Esophagus muscularis mucosa (tissue), 4 donors: ENCODE measurements around the gene UGDH. TPM values are rescaled to one million over a fixed set of nuclear protein-coding genes. Genes with fewer than 3 reads are reported as not detected.
A peak's percentile ranks its signal among the peaks of the same experiment; 100 is the strongest.

Experiments used
- DNase-seq: peaks from one replicate; pipeline ENCODE4 v3.0.0-alpha.2; 2017; ENCODE audit errors: extremely low spot score
- H3K27ac ChIP-seq, 4 donors: fragments of 200-600 bp; sonication (generic); replicated peaks in 1 of 4; 1 replicate in 3 of 4; 2 replicates in 1 of 4; pipeline ENCODE4 v1.5.1; 2016 to 2019; ENCODE audit warnings: mild to moderate bottlenecking in 1 of 4
- H3K27me3 ChIP-seq, 4 donors: fragments of 200-600 bp; sonication (generic); one replicate each; pipeline versions ENCODE4 v1.5.1 to v1.6.0; 2016 to 2019
- H3K36me3 ChIP-seq, 4 donors: fragments of 200-600 bp; sonication (generic); one replicate each; pipeline ENCODE4 v1.5.1; 2016 to 2019
- H3K4me1 ChIP-seq, 4 donors: fragments of 200-600 bp; sonication (generic); one replicate each; pipeline ENCODE4 v1.5.1; 2016 to 2019
- H3K4me3 ChIP-seq, 4 donors: fragments of 200-600 bp; sonication (generic); 1 replicate in 2 of 4; 2 replicates in 2 of 4; pipeline ENCODE4 v1.5.1; 2016 to 2019; ENCODE audit warnings: mild to moderate bottlenecking in 4 of 4, moderate library complexity in 1 of 4
- H3K9me3 ChIP-seq, 4 donors: fragments of 200-600 bp; sonication (generic); 1 replicate in 3 of 4; 2 replicates in 1 of 4; pipeline ENCODE4 v1.5.1; 2016 to 2019
- EP300 ChIP-seq: sonication (generic); formaldehyde crosslinking; IDR thresholded peaks from one replicate; pipeline ENCODE4 v1.6.1; 2017; ENCODE audit warnings: antibody characterized with exemption
- POLR2A ChIP-seq: fragments of 450-650 bp; IDR thresholded peaks from one replicate; pipeline ENCODE4 v1.6.1; 2017; ENCODE audit warnings: antibody characterized with exemption, moderate library complexity, mild to moderate bottlenecking, low read depth
- POLR2AphosphoS5 ChIP-seq, 2 donors: sonication (generic); formaldehyde crosslinking; IDR thresholded peaks; one replicate each; pipeline ENCODE4 v1.6.1; 2017; ENCODE audit warnings: antibody characterized with exemption in 2 of 2
- WGBS: methylation state at CpG from one replicate; pipeline ENCODE4 v1.1.5; 2018; 5-methylcytosine and 5-hydroxymethylcytosine counted together
- intact Hi-C: fragments of 100-400 bp; cut with DNase I; formaldehyde crosslinking; loops from one replicate; pipeline ENCODE4 v1.15.1; 2023
- total RNA-seq, 4 donors: library from RNA; depleted of rRNA; stranded (reverse); fragments of >200 nt; gene quantifications; one replicate each; pipeline versions ENCODE4 v1.1.0 to v1.2.1, GENCODE V29; 2016
- TF ChIP-seq, protein P1 (sequence below), 3 experiments: fragments of 200-600 bp in 2 of 3; fragments of 450-650 bp in 1 of 3; sonication (generic) in 2 of 3; IDR thresholded peaks; one replicate each; pipeline ENCODE4 v1.5.1; 2017 to 2019; ENCODE audit warnings: antibody characterized with exemption in 3 of 3, mild to moderate bottlenecking in 2 of 3, moderate library complexity in 1 of 3

Gene UGDH
- total RNA-seq, 4 donors from 2014 or later = 36.4 to 180 (median 42.1) TPM

GRCh38 chr4:39530682-39531081 lies 3.4 kb upstream of the UGDH start:
- Histone ChIP-seq H3K9me3 (no peaks in the 10 kb centered on the region), H3K27me3 (no peaks in the 10 kb centered on the region), H3K27ac (no peak overlapping the region), H3K4me1 (peaks cover 19 to 25% (median 23%) of the 10 kb centered on the region in 4 donors), H3K4me3 (no peak overlapping the region), H3K36me3 (peaks cover 0 to 35% (median 22%) of the 10 kb centered on the region in 4 donors)
- TF ChIP-seq, protein P1, sequence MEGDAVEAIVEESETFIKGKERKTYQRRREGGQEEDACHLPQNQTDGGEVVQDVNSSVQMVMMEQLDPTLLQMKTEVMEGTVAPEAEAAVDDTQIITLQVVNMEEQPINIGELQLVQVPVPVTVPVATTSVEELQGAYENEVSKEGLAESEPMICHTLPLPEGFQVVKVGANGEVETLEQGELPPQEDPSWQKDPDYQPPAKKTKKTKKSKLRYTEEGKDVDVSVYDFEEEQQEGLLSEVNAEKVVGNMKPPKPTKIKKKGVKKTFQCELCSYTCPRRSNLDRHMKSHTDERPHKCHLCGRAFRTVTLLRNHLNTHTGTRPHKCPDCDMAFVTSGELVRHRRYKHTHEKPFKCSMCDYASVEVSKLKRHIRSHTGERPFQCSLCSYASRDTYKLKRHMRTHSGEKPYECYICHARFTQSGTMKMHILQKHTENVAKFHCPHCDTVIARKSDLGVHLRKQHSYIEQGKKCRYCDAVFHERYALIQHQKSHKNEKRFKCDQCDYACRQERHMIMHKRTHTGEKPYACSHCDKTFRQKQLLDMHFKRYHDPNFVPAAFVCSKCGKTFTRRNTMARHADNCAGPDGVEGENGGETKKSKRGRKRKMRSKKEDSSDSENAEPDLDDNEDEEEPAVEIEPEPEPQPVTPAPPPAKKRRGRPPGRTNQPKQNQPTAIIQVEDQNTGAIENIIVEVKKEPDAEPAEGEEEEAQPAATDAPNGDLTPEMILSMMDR (IDR thresholded peaks at IDR 0.05) = no peak
- TF ChIP-seq POLR2AphosphoS5 (IDR thresholded peaks at IDR 0.05) (no peak), POLR2A (no peak), EP300 (no peak)
- intact Hi-C loops = loop anchor here (5.0 kb wide), 1 partner anchor 97 kb away; no protein-coding TSS in a partner anchor
- DNase-seq = no peak
- WGBS = 76% methylated on average over 3 of the region's 3 CpGs

DNA sequence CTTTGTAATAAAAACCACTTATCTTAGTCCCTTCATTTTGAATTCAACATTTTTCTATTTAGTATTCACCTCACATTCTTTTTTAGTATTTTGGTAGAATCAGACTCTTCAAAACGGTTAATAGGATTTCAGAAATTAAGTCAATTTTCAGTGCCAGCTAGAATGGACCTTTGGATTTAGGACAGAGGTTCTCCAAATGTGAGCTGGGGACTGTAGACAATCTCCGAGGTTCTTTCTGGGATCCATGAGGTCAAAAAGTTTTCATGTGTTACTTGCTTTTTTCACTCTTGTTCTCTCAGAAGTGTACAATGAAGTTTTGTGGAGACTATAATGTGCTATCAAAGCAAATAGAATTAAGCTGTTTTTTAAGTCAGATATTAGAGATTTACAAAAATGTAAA lies 2.3 kb upstream of the UGDH start:
- H3K36me3 ChIP-seq = peaks cover 0 to 28% (median 20%) of the 10 kb centered on the region in 4 donors
- H3K4me1 ChIP-seq = peaks cover 19 to 32% (median 29%) of the 10 kb centered on the region in 4 donors
- DNase-seq = no peak
- no peak overlapping the region for H3K27ac ChIP-seq
- WGBS = 88% methylated on average over 2 of the region's 2 CpGs
- TF ChIP-seq EP300 (no peak), POLR2AphosphoS5 (IDR thresholded peaks at IDR 0.05) (no peak), POLR2A (no peak)
- TF ChIP-seq, protein P1 (IDR thresholded peaks at IDR 0.05) = no peak
- intact Hi-C loops = loop anchor here (2.0 to 5.0 kb wide), 4 partner anchors 72 to 347 kb away; partner anchors contain the start of genes LIAS, RPL9, SMIM14 and UBE2K
- no peaks in the 10 kb centered on the region for H3K27me3 ChIP-seq
- H3K4me3 ChIP-seq = no peak overlapping the region
- H3K9me3 ChIP-seq = no peaks in the 10 kb centered on the region

DNA sequence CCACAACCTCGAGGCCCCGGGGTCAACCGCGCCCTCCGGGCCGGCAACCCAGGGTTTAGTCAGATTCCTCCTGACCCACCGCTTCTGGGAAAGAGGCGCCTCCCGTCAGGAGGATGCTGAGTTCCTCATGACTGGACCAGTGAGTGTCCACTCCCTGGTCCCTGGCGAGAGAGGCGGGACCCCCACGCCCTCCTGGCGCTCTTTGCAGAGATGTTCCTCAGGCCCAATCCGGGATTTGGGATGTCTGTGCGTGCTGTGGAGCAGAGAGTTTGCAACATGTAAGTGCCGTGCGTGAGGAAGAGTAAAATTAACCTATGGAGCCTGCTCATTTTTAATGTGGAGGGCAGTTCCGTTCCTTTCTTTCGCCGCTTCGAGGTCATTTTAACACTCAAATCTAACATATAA lies 824 bp upstream of the UGDH start:
- peak; percentile 94 for DNase-seq
- Histone ChIP-seq H3K4me1 (peaks cover 19 to 34% (median 30%) of the 10 kb centered on the region in 4 donors), H3K27me3 (no peaks in the 10 kb centered on the region), H3K27ac (peak overlapping the region; percentile 92 to 98 (median 95)), H3K9me3 (no peaks in the 10 kb centered on the region), H3K4me3 (peak overlapping the region; percentile 75 to 89 (median 85)), H3K36me3 (peaks cover 0 to 14% (median 9%) of the 10 kb centered on the region in 4 donors)
- TF ChIP-seq EP300 (no peak), POLR2AphosphoS5 (IDR thresholded peaks at IDR 0.05) (no peak), POLR2A (no peak)
- TF ChIP-seq, protein P1 (IDR thresholded peaks at IDR 0.05) = no peak
- intact Hi-C loops = loop anchor here (2.0 to 5.0 kb wide), 4 partner anchors 71 to 346 kb away; partner anchors contain the start of genes LIAS, RPL9, SMIM14 and UBE2K
- 1% methylated on average over 20 of the region's 21 CpGs for WGBS

GRCh38 chr4:39526765-39527295 lies 409 bp downstream of the UGDH start:
- 0% methylated on average over 17 of the region's 33 CpGs for WGBS

More at GRCh38 chr4:39526765-39527295, 409 bp downstream of the UGDH start:
- TF ChIP-seq POLR2AphosphoS5 (IDR thresholded peaks at IDR 0.05) (no peak), EP300 (no peak), POLR2A (no peak)
- TF ChIP-seq, protein P1 (IDR thresholded peaks at IDR 0.05) = no peak
- Histone ChIP-seq H3K27me3 (no peaks in the 10 kb centered on the region), H3K36me3 (peaks cover 0 to 4% (median 1%) of the 10 kb centered on the region in 4 donors), H3K4me3 (peak overlapping the region; percentile 75 to 89 (median 85)), H3K9me3 (no peaks in the 10 kb centered on the region), H3K4me1 (peaks cover 19 to 38% (median 33%) of the 10 kb centered on the region in 4 donors), H3K27ac (peak overlapping the region; percentile 92 to 98 (median 95))
- intact Hi-C loops = loop anchor here (5.0 kb wide), 3 partner anchors 70 to 345 kb away; partner anchors contain the start of genes LIAS, RPL9, UBE2K and WDR19
- DNase-seq = no peak
